PC-3 (cell line): ENCODE data around the gene GALNT3. TPM values are rescaled to one million over a fixed set of nuclear protein-coding genes. Genes with fewer than 3 reads are reported as not detected.

ENCODE experiments used
- ATAC-seq: fragments of 200-7000 bp; cut with Tn5 transposase; 2 replicates; pipeline ENCODE4 v1.9.1; 2020; ENCODE audit warnings: mild to moderate bottlenecking, moderate library complexity
- BruUV-seq: library from RNA; stranded (reverse); fragments of 400-500 nt; replicated peaks from 2 replicates; lab custom pipeline; 2021; lab: Mats Ljungman, UMichigan
- CTCF ChIA-PET: fragments of 300-600 bp; sonication (Branson Sonifier 250); formaldehyde crosslinking; loops from one replicate; lab custom pipeline; 2022; ENCODE audit warnings: antibody characterized with exemption; lab: Charles Lee
- POLR2A ChIA-PET: fragments of 300-600 bp; sonication (Branson Sonifier 250); formaldehyde crosslinking; loops from one replicate; lab custom pipeline; 2022; ENCODE audit warnings: antibody characterized with exemption; ENCODE audit not compliant: unreplicated experiment; lab: Charles Lee
- DNase-seq: peaks from one replicate; pipeline ENCODE4 v3.0.0-alpha.2; 2015
- H2AFZ ChIP-seq: fragments of 300-600 bp; sonication (generic); 2 replicates; pipeline ENCODE4 v1.6.0; 2016; ENCODE audit warnings: antibody characterized with exemption, low read length
- H3F3A ChIP-seq: fragments of 300-600 bp; sonication (generic); one replicate; pipeline ENCODE4 v1.6.0; 2017; ENCODE audit warnings: antibody characterized with exemption, low read length, control low read depth, mild to moderate bottlenecking; ENCODE audit not compliant: unreplicated experiment
- H3K27ac ChIP-seq: fragments of 300-600 bp; sonication (generic); 2 replicates; pipeline ENCODE4 v1.5.1; 2016; ENCODE audit warnings: mild to moderate bottlenecking, low read length
- H3K27me3 ChIP-seq: fragments of 300-600 bp; sonication (generic); 2 replicates; pipeline ENCODE4 v1.6.1; 2016; ENCODE audit warnings: low read length, mixed read lengths
- H3K36me3 ChIP-seq: fragments of 300-600 bp; sonication (generic); 2 replicates; pipeline ENCODE4 v1.6.1; 2016; ENCODE audit warnings: low read depth, mixed run types, low read length, mixed read lengths
- H3K4me1 ChIP-seq: fragments of 300-600 bp; sonication (generic); 2 replicates; pipeline ENCODE4 v1.5.1; 2016; ENCODE audit warnings: low read length; ENCODE audit not compliant: insufficient read depth
- H3K4me2 ChIP-seq: fragments of 300-600 bp; sonication (generic); 2 replicates; pipeline ENCODE4 v1.6.0; 2016; ENCODE audit warnings: low read length
- H3K4me3 ChIP-seq: fragments of 300-600 bp; sonication (generic); 2 replicates; pipeline ENCODE4 v1.5.1; 2016; ENCODE audit warnings: mild to moderate bottlenecking, low read length, mixed read lengths
- H3K79me2 ChIP-seq: fragments of 300-600 bp; sonication (generic); 2 replicates; pipeline ENCODE4 v1.6.1; 2017; ENCODE audit warnings: low read length, mixed read lengths
- H3K9ac ChIP-seq: fragments of 300-600 bp; sonication (generic); 2 replicates; pipeline ENCODE4 v1.6.0; 2016; ENCODE audit warnings: mild to moderate bottlenecking, low read length
- H3K9me2 ChIP-seq: fragments of 300-600 bp; sonication (generic); replicated peaks from 2 replicates; pipeline ENCODE4 v1.6.1; 2016; ENCODE audit warnings: mixed run types, low read length, mixed read lengths
- H3K9me3 ChIP-seq: fragments of 300-600 bp; sonication (generic); 2 replicates; pipeline ENCODE4 v1.6.1; 2016; ENCODE audit warnings: low read length, mixed read lengths
- H4K20me1 ChIP-seq: fragments of 300-600 bp; sonication (generic); 2 replicates; pipeline ENCODE4 v1.6.1; 2016; ENCODE audit warnings: low read length, mixed read lengths
- EZH2 ChIP-seq: fragments of 300-600 bp; sonication (generic); IDR thresholded peaks from one replicate; pipeline ENCODE4 v1.6.1; 2017; ENCODE audit warnings: antibody characterized with exemption, mild to moderate bottlenecking, low read length; ENCODE audit not compliant: unreplicated experiment
- EZH2phosphoT487 ChIP-seq: fragments of 300-600 bp; sonication (generic); IDR thresholded peaks from 2 replicates; pipeline ENCODE4 v1.6.1; 2018; ENCODE audit warnings: mild to moderate bottlenecking, antibody characterized with exemption, low read length, borderline replicate concordance
- intact Hi-C: fragments of 100-400 bp; cut with micrococcal nuclease; formaldehyde crosslinking; loops from 2 replicates; pipeline ENCODE4 v1.9.0; 2023
- total RNA-seq: library from RNA; depleted of rRNA; stranded (reverse); fragments of >200 nt; gene quantifications from 2 replicates; pipeline ENCODE4 v1.2.3, GENCODE V29; 2014
- TF ChIP-seq, protein P1 (sequence below): fragments of 300-600 bp; sonication (generic); conservative IDR thresholded peaks from 2 replicates; pipeline ENCODE4 v1.5.1; 2017; ENCODE audit warnings: antibody characterized with exemption, low read depth, mild to moderate bottlenecking, low read length

Gene GALNT3
- total RNA-seq, 1 experiment from 2014 or later = 44.8 TPM

DNA sequence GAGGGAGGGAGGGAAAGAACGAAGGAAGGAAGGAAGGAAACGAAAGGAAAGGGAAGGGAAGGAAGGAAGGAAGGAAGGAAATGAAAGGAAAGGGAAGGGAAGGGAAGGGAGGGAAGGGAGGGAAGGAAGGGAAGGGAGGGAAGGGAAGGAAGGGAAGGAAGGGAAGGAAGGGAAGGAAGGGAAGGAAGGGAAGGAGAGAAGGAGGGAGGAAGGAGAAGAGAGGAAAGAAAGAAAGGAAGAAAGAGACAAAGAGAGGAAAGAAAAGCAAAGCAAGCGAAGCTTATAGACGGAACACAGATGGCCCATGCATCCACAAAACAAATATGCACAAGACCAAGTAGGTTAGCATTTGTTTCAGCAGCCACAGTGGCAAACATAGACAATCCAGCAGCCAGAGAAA, 20.4 kb upstream of the GALNT3 start:
- Histone ChIP-seq H3K9me2 (no peaks in the 10 kb centered on the region), H3K4me3 (no peak overlapping the region), H3K27me3 (no peaks in the 10 kb centered on the region), H3K79me2 (no peaks in the 10 kb centered on the region), H3K4me2 (no peak overlapping the region), H3K4me1 (no peaks in the 10 kb centered on the region), H3K36me3 (no peaks in the 10 kb centered on the region), H4K20me1 (no peaks in the 10 kb centered on the region), H3K9ac (no peak overlapping the region), H3K27ac (no peak overlapping the region), H2AFZ (no peak overlapping the region), H3F3A (no peaks in the 10 kb centered on the region), H3K9me3 (no peaks in the 10 kb centered on the region)
- intact Hi-C loops = no loop called here
- TF ChIP-seq, protein P1, sequence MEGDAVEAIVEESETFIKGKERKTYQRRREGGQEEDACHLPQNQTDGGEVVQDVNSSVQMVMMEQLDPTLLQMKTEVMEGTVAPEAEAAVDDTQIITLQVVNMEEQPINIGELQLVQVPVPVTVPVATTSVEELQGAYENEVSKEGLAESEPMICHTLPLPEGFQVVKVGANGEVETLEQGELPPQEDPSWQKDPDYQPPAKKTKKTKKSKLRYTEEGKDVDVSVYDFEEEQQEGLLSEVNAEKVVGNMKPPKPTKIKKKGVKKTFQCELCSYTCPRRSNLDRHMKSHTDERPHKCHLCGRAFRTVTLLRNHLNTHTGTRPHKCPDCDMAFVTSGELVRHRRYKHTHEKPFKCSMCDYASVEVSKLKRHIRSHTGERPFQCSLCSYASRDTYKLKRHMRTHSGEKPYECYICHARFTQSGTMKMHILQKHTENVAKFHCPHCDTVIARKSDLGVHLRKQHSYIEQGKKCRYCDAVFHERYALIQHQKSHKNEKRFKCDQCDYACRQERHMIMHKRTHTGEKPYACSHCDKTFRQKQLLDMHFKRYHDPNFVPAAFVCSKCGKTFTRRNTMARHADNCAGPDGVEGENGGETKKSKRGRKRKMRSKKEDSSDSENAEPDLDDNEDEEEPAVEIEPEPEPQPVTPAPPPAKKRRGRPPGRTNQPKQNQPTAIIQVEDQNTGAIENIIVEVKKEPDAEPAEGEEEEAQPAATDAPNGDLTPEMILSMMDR = no peak
- TF ChIP-seq EZH2 = no peak
- TF ChIP-seq EZH2phosphoT487 = no peak
- BruUV-seq = no TSS peak
- ChIA-PET CTCF (no interaction called here), POLR2A (no interaction called here)
- DNase-seq (no peak), ATAC-seq (no peak)

DNA sequence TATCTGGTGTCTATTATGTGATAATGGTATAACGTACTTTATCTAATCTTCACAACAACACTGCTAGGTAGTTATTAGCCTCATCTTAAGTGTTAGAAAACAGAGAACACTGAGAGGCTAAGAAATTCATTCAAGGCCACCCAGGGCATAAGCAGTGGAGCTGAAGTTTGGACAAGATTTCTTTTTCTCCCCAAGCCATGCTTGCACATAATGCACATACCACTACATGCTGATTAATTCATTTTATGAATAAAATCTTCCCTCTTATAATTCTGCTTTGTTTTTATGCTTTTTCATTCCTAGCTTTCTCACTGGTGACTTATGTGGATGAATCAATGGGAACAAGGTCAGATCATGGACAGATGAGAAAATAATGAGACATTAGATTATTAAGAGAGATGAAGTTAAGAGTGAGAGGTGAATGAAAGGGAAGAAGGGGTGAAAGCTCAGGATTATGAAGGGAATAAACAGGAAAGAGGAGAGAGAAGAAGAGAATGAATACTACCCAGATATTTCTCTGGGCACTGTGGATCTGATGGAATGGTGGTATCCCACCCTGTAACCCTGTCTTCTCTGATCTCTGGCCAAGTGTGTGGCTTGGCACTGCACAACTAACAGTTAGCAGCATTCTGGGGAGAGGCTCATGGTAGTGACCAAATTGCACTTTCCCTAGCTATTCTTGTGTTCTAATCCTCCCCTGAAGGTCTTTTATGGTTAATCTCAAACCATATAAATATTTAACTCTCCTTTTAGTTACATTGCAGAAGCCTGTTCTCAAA, 17.7 kb upstream of the GALNT3 start:
- no peaks in the 10 kb centered on the region for H3K79me2 ChIP-seq
- CTCF ChIA-PET = no interaction called here
- intact Hi-C loops = no loop called here
- H3K9me3 ChIP-seq = no peaks in the 10 kb centered on the region
- TF ChIP-seq EZH2 (no peak), EZH2phosphoT487 (no peak)
- TF ChIP-seq, protein P1 = no peak
- POLR2A ChIA-PET = no interaction called here
- no peaks in the 10 kb centered on the region for H4K20me1 ChIP-seq
- DNase-seq (no peak), ATAC-seq (no peak)
- H3F3A ChIP-seq = no peaks in the 10 kb centered on the region
- no peaks in the 10 kb centered on the region for H3K27me3 ChIP-seq
- no TSS peak for BruUV-seq
- no peak overlapping the region for H3K4me2 ChIP-seq
- H3K9ac ChIP-seq = no peak overlapping the region
- no peak overlapping the region for H2AFZ ChIP-seq
- H3K4me3 ChIP-seq = no peak overlapping the region
- no peak overlapping the region for H3K27ac ChIP-seq
- H3K36me3 ChIP-seq = no peaks in the 10 kb centered on the region
- H3K9me2 ChIP-seq = no peaks in the 10 kb centered on the region
- H3K4me1 ChIP-seq = no peaks in the 10 kb centered on the region

DNA sequence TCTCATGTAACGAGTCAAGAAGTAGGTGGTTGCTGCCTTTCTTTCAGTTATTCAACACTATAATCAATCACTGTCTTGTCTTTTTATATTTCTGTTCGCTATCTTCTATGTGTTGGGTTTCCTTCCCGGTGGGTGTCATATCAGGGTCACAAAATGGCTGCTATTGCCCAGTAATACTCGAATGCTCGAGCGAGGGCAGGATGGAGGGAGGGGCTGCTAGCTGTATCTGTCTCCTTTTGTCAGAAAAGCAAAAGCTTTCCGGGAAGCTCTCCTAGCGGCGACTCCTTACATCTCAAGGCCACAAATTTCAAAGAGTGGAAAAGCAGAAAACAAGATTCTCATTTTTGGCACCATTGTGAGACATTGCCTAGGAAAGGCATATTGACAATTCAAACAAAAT, 16.4 kb upstream of the GALNT3 start:
- Histone ChIP-seq H3K79me2 (no peaks in the 10 kb centered on the region), H3K4me3 (no peak overlapping the region), H3K4me2 (no peak overlapping the region), H3K4me1 (peaks cover 2% of the 10 kb centered on the region), H4K20me1 (no peaks in the 10 kb centered on the region), H3K36me3 (no peaks in the 10 kb centered on the region), H3K9me3 (no peaks in the 10 kb centered on the region), H2AFZ (no peak overlapping the region), H3K27ac (no peak overlapping the region), H3K9me2 (no peaks in the 10 kb centered on the region), H3K27me3 (no peaks in the 10 kb centered on the region), H3F3A (no peaks in the 10 kb centered on the region), H3K9ac (no peak overlapping the region)
- TF ChIP-seq EZH2phosphoT487 = no peak
- no peak for TF ChIP-seq EZH2
- TF ChIP-seq, protein P1 = no peak
- ChIA-PET CTCF (no interaction called here), POLR2A (no interaction called here)
- DNase-seq (no peak), ATAC-seq (no peak)
- BruUV-seq = no TSS peak
- intact Hi-C loops = no loop called here
